HepG2 (cell line): ENCODE data around the gene MIDN. TPM values are rescaled to one million over a fixed set of nuclear protein-coding genes. Genes with fewer than 3 reads are reported as not detected.

Source experiments
- ATAC-seq: fragments of 200-7000 bp; cut with Tn5 transposase; 3 replicates; pipeline ENCODE4 v1.9.1; 2020; ENCODE audit warnings: mild to moderate bottlenecking, moderate library complexity
- BruUV-seq: library from RNA; stranded (reverse); fragments of 400-500 nt; replicated peaks from 2 replicates; lab custom pipeline; 2021; lab: Mats Ljungman, UMichigan
- CTCF ChIA-PET: fragments of 300-600 bp; formaldehyde crosslinking; extraction: SDS; loops from one replicate; lab custom pipeline; 2021; ENCODE audit warnings: low total read pairs, inconsistent platforms, low intra/inter-chr PET ratio; lab: Yijun Ruan, JAX
- POLR2A ChIA-PET: fragments of 350-600 bp; sonication (Branson Sonifier 250); formaldehyde crosslinking; loops from one replicate; lab custom pipeline; 2020; ENCODE audit warnings: antibody characterized with exemption, inconsistent platforms; lab: Yijun Ruan, JAX
- DNase-seq: peaks from one replicate; pipeline ENCODE4 v3.0.0-alpha.2; 2015; ENCODE audit warnings: low spot score
- FAIRE-seq: peaks from 3 replicates; lab custom pipeline; 2011; peaks lifted over from hg19 to GRCh38; lab: Jason Lieb, UNC
- H2AFZ ChIP-seq: one replicate; pipeline ENCODE4 v1.6.1; 2011; ENCODE audit warnings: low read length, inconsistent platforms
- H3K27ac ChIP-seq: fragments of 300-600 bp; 3 replicates; pipeline ENCODE4 v1.8.0; 2011; ENCODE audit warnings: mixed run types, mild to moderate bottlenecking, mixed read lengths, low read length, inconsistent platforms; ENCODE audit not compliant: insufficient read depth; ENCODE audit errors: extremely low read length
- H3K27me3 ChIP-seq, 2 experiments: fragments of 200-600 bp in 1 of 2; 2 replicates in 1 of 2; 3 replicates in 1 of 2; pipeline versions ENCODE4 v1.6.0 to v1.8.0; 2011; ENCODE audit warnings: low read length in 2 of 2, mild to moderate bottlenecking in 2 of 2, moderate library complexity in 2 of 2, inconsistent platforms in 1 of 2; ENCODE audit not compliant: insufficient read depth in 2 of 2, control insufficient read depth in 1 of 2
- H3K36me3 ChIP-seq, 2 experiments: fragments of 200-600 bp in 1 of 2; replicated peaks in 1 of 2; 2 replicates in 1 of 2; 3 replicates in 1 of 2; pipeline versions ENCODE4 v1.5.1 to v1.8.0; 2011; ENCODE audit warnings: low read length in 2 of 2, inconsistent platforms in 1 of 2; ENCODE audit not compliant: insufficient read depth in 2 of 2, control insufficient read depth in 1 of 2
- H3K4me1 ChIP-seq: 2 replicates; pipeline ENCODE4 v1.5.1; 2012; ENCODE audit warnings: low read length, inconsistent platforms; ENCODE audit not compliant: insufficient read depth
- H3K4me2 ChIP-seq: 2 replicates; pipeline ENCODE4 v1.6.0; 2011; ENCODE audit warnings: low read depth, low read length, inconsistent platforms
- H3K4me3 ChIP-seq, 3 experiments: fragments of 200-600 bp in 1 of 3; sonication (generic), shearing (Covaris generic) in 1 of 3; replicated peaks in 1 of 3; 2 replicates each; pipeline ENCODE4 v1.5.1; 2011 to 2016; ENCODE audit warnings: low read length in 3 of 3, inconsistent platforms in 2 of 3, low read depth in 2 of 3, mild to moderate bottlenecking in 2 of 3, control low read depth in 1 of 3, mixed read lengths in 1 of 3; ENCODE audit not compliant: insufficient read depth in 1 of 3
- H3K79me2 ChIP-seq: one replicate; pipeline ENCODE4 v1.6.1; 2011; ENCODE audit warnings: low read length, inconsistent platforms; ENCODE audit not compliant: insufficient read depth
- H3K9ac ChIP-seq: 2 replicates; pipeline ENCODE4 v1.6.0; 2011; ENCODE audit warnings: mild to moderate bottlenecking, low read depth, low read length, inconsistent platforms; ENCODE audit not compliant: insufficient read depth
- H3K9me3 ChIP-seq: 2 replicates; pipeline ENCODE4 v1.5.1; 2012; ENCODE audit warnings: mild to moderate bottlenecking, low read length
- H4K20me1 ChIP-seq: 2 replicates; pipeline ENCODE4 v1.6.0; 2011; ENCODE audit warnings: inconsistent platforms, mild to moderate bottlenecking, low read length, moderate library complexity; ENCODE audit not compliant: insufficient read depth
- KDM5A ChIP-seq: fragments of 200-600 bp; sonication (generic); IDR thresholded peaks from 2 replicates; pipeline ENCODE4 v1.7.0; 2018; ENCODE audit warnings: antibody characterized with exemption, mild to moderate bottlenecking, low read length, borderline replicate concordance
- ZNF546 ChIP-seq: sonication (generic); formaldehyde crosslinking; conservative IDR thresholded peaks from 2 replicates; pipeline ENCODE4 v1.8.1; 2023; ENCODE audit warnings: mild to moderate bottlenecking, missing genetic modification reagents
- ZNF574 ChIP-seq: sonication (generic); formaldehyde crosslinking; IDR thresholded peaks from 2 replicates; pipeline ENCODE4 v1.4.0; 2020; ENCODE audit warnings: missing genetic modification reagents
- WGBS: methylation state at CpG from one replicate; pipeline ENCODE4 v1.1.6; 2017; ENCODE audit warnings: low lambda C conversion rate; 5-methylcytosine and 5-hydroxymethylcytosine counted together
- in situ Hi-C: cut with HindIII; loops from 2 replicates; pipeline ENCODE4 v1.10.0; 2017; ENCODE audit warnings: low pct_unique_long_range_greater_than_20kb; ENCODE audit not compliant: extremely low pct_ligation_motif_present
- intact Hi-C: fragments of 100-400 bp; cut with micrococcal nuclease; formaldehyde crosslinking; loops from one replicate; pipeline ENCODE4 v1.10.0; 2022; ENCODE audit not compliant: unreplicated experiment
- polyA plus RNA-seq, 8 experiments: library from polyadenylated mRNA; depleted of rRNA in 3 of 8; stranded (reverse) in 7 of 8; unstranded in 1 of 8; fragments of >200 nt; fragmentation: Illumina TruSeq in 4 of 8; extraction: Trizol in 4 of 8; gene quantifications; 2 replicates each; pipeline versions ENCODE4 v1.2.1 to v1.2.3, GENCODE V29; 2011 to 2016; ENCODE audit warnings: low read depth in 4 of 8, missing spikeins in 1 of 8, mixed read lengths in 1 of 8; ENCODE audit not compliant: insufficient read depth in 1 of 8
- total RNA-seq, 5 experiments: library from RNA; depleted of rRNA; stranded (reverse); fragments of >200 nt; fragmentation: Illumina TruSeq; extraction: Trizol; gene quantifications; 2 replicates each; pipeline ENCODE4 v1.2.3, GENCODE V29; 2016; ENCODE audit warnings: low read depth in 1 of 5

MIDN gene
- total and polyA plus RNA-seq, 2 of the 13 experiments (the other 11 are each of a cell fraction or from before 2014, with no cell fraction given), result 8.4 to 18.0 TPM

- peaks cover 13 to 39% of the 10 kb centered on the region in 2 experiments for H3K36me3 ChIP-seq
- in situ Hi-C loops, result loop anchor here (5.0 kb wide), 1 partner anchor 35 kb away; the partner anchor contains the start of gene ATP5F1D
- DNase-seq, result no peak
Measured at GRCh38 chr19:1277061-1277460, 28.7 kb downstream of the MIDN start.

More at GRCh38 chr19:1277061-1277460, 28.7 kb downstream of the MIDN start:
- TF ChIP-seq ZNF574 (CRISPR knock-in tag) (no peak), KDM5A (no peak), ZNF546 (no peak)
- no peak for ATAC-seq
- H4K20me1 ChIP-seq, result peaks cover 11% of the 10 kb centered on the region
- H3K4me2 ChIP-seq, result no peak overlapping the region
- H3K27me3 ChIP-seq, result no peaks in the 10 kb centered on the region
- no peaks in the 10 kb centered on the region for H3K9me3 ChIP-seq
- H3K79me2 ChIP-seq, result peaks cover 10% of the 10 kb centered on the region
- CTCF ChIA-PET, result no interaction called here
- no TSS peak for BruUV-seq
- peaks cover 42% of the 10 kb centered on the region for H3K4me1 ChIP-seq
- 0 out of 2 replicates have a peak overlapping the region, but pooled peaks have one; percentile 95 for H3K9ac ChIP-seq
- no peak overlapping the region for H3K27ac ChIP-seq
- POLR2A ChIA-PET, result interaction anchor here (0.6 to 1.0 kb wide), 2 partner anchors 30 to 120 kb away, joined by 4 to 5 read pairs; no protein-coding TSS in a partner anchor
- no peak overlapping the region for H2AFZ ChIP-seq
- 98% methylated on average over 11 of the region's 15 CpGs for WGBS
- intact Hi-C loops, result no loop called here
- no peak for FAIRE-seq
- no peak overlapping the region for H3K4me3 ChIP-seq
